GM18502 (cell line): ENCODE measurements around the gene MAPK1IP1L.

Experiments
- ATAC-seq: cut with Tn5 transposase; IDR thresholded peaks from one replicate; pipeline ENCODE4 v1.9.1; 2021; ENCODE audit warnings: mild to moderate bottlenecking; ENCODE audit not compliant: unreplicated experiment, poor library complexity

The MAPK1IP1L gene

GRCh38 chr14:55092341-55092740, 40.9 kb downstream of the MAPK1IP1L start:
- no peak for ATAC-seq

GRCh38 chr14:55094292-55095157, 43.1 kb downstream of the MAPK1IP1L start:
- ATAC-seq: no peak

DNA sequence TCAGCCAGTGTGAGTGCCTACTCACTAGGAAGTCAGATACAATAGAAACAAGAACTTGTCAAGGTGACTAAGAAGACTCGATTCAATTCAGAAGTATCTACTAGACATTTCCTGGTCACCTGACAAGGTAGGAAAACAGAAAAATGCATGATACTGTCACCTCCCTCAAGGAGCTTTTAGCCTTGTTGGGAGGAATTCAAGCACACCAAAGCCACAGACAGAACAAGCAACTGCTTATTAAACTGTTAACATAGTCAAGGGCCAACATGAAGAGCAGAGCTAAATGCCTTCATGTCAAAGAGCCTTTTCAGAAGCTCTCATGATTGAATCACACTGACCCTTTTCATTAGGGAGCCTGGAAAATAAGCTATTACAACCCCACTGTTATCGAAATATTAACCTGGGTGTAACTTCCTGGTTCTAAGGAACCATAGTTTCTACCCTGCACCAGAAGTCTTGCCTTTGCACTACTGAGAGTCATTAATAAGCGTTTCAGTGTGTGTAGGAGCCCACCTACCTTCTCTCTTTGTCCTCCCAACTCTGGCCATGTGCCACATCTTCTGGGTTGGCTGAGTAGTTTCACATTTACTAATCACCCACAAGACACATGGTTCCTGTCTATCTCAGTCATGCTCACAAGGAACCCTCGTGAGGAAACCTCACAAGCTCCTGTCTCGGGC, 46.6 kb downstream of the MAPK1IP1L start:
- ATAC-seq: peak; percentile 70

DNA sequence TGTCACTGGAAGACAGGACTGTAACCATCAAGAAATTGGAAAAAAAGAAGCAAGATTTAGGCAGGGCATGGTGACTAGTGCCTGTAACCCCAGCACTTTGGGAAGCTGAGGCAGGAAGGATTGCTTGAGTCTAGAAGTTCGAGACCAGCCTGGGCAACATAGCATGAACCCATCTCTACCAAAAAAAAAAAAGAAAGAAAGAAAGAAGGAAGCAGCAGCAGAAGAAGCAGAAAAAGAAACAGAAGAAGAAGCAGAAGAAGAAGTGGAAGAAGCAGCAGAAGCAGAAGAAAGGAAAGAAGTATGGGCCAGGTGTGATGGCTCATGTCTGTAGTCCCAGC, 47.1 kb downstream of the MAPK1IP1L start:
- ATAC-seq: no peak

GRCh38 chr14:55099756-55100155, 48.3 kb downstream of the MAPK1IP1L start:
- no peak for ATAC-seq

DNA sequence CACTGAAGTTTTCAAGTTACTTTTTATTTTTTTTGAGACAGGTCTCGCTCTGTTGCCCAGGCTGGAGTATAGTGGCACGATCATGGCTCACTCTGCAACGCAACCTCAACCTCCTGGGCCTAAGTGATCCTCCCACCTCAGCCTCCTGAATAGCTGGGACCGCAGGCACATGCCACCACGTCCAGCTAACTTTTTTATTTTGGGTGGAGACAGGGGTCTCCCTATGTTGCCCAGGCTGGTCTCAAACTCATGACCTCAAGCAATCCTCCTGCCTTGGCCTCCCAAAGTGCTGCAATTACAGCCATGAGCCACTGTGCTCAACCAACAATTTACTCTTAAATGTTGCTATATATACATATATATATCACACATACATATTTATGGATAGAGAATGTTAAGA, 50.3 kb downstream of the MAPK1IP1L start:
- no peak for ATAC-seq

DNA sequence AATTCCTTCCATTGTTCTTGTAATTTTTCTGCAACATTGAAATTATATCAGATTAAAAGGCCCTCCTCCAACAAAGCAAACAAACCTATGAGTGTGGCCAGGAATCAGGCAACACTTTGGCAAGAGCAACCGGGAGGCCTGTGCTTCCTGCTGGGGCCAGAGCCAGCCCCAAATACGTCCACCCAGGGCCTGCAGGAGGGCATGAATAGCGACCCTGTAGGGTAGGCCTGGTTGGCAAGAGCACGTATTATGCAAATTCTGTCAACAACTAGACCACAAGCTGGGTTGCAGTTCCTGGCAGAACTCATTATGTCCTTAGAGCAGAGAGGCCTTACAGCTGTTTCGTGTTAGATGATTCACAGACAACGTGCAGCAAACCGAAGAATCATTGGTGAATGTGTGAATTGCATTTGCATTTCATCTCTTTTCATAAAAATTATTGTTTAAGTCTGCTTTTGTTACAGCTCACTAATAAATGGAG, 50.7 kb downstream of the MAPK1IP1L start:
- ATAC-seq: peak; percentile 70

DNA sequence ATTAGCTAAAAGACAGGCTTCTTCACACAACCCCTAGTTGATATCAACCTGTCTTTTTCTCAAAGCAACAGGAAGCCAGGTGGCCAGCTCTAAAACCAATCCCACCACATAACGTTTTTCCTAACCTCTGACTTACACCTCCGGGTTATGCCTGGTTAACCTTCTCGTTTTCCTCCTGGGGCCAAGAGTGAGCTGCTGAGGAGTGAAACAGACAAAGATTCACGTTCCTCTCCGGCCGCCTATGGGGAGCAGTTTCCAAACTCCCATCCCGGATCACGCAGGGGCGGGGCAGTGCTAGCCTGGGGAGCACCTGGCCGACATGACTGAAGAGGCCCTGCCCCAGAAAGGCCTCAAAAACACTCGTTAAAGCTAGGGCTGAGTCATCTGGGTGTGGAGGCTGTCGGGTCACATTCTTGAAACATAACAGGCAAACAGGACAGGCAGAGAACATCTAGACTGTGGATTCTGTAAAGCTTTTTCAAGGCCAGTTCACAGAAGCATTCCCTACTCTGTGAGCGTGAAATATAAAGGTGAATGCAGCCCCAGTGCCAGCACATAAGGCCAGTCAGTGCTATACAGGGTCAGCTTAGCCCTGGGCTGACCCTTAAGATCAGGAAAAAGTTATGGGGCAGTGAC, 51.7 kb downstream of the MAPK1IP1L start:
- ATAC-seq: peak; percentile 50

- ATAC-seq: no peak
These were observed 52.8 kb downstream of the MAPK1IP1L start for GRCh38 chr14:55103971-55104954.

- no peak for ATAC-seq
These were observed 54.5 kb downstream of the MAPK1IP1L start for GRCh38 chr14:55105991-55106390.

GRCh38 chr14:55107766-55108554, 56.5 kb downstream of the MAPK1IP1L start:
- peak; percentile 68 for ATAC-seq

DNA sequence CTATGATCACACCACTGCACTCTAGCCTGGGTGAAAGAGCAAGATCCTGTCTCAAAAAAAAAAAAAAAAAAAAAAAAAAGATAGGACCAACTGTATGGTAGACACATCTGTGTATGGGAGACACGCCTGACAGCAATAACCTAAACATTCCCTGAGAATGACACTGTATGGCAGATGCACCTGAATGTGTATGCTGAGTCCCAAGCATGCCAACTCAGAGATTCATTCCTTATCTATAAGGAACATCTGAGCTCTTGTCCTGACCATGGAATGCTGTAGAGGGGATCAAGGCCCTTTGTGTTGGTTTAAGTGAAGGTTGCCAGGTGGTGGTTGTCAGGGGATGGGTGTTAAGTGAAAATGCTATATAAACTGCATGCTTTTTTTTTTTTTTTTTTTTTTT, 58.4 kb downstream of the MAPK1IP1L start:
- ATAC-seq: no peak

DNA sequence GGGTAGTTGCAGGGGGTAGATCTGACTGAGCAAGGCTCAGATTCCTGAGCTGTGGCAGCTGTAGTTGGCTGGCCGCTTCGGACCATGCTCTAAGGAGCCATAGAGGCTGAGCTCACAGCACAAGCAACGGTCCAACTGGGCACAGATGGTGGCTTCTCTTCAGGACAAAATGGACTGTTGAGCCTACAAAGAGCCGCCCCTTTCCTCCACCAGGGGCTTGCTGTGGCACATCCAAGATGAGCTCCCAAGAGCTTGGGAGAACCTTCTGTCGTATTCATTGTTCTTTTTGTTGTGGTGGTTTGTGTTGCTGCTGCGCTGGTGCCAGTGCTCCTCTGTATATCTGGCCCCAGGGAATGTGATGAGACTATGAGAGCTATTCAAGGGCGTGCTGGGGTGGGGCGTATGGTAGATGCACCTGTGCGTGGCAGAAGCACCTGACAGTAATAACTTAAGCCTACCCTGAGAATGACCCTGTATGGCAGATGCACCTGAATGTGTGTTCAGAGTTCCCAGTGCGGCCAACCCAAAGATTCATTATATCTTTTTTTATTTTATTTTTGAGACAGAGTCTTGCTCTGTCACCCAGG, 59.8 kb downstream of the MAPK1IP1L start:
- no peak for ATAC-seq

GRCh38 chr14:55114720-55115119, 63.3 kb downstream of the MAPK1IP1L start:
- no peak for ATAC-seq

DNA sequence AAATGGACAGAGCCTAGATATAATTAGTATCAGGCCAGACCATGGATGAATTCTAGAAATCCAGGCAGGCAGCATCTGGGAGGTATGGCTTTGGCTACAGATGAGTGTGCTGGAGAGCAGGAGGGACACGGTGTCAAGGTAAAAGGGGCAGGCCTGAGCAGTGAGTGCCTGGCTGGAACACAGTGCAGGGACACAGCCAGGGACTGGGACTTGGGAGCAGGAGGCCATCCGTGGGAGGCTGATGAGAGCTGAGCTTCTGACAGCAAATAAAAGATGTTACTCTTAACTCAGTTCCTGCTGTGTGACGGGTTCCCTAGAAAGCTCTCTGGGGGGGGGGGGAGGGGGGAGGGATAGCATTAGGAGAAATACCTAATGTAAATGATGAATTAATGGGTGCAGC, 64.0 kb downstream of the MAPK1IP1L start:
- ATAC-seq: no peak

DNA sequence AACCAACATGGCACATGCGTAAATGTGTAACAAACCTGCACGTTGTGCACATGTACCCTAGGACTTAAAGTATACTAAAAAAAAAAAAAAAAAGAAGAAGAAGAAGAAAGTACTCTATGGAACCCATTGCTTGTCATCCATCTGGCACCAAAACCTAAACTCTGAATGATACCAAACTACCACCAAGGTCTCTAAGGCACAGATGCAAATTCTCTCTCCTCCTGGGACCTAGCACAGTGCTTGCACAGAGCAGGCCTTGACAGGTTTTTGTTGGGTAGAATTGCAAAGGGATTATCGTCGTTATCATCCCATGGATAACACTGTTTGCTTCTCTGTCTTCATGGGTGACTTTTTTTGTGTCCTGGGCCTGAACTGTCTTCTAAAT, 64.4 kb downstream of the MAPK1IP1L start:
- ATAC-seq: no peak

- ATAC-seq: no peak
These were observed 65.0 kb downstream of the MAPK1IP1L start for GRCh38 chr14:55116246-55117030.

DNA sequence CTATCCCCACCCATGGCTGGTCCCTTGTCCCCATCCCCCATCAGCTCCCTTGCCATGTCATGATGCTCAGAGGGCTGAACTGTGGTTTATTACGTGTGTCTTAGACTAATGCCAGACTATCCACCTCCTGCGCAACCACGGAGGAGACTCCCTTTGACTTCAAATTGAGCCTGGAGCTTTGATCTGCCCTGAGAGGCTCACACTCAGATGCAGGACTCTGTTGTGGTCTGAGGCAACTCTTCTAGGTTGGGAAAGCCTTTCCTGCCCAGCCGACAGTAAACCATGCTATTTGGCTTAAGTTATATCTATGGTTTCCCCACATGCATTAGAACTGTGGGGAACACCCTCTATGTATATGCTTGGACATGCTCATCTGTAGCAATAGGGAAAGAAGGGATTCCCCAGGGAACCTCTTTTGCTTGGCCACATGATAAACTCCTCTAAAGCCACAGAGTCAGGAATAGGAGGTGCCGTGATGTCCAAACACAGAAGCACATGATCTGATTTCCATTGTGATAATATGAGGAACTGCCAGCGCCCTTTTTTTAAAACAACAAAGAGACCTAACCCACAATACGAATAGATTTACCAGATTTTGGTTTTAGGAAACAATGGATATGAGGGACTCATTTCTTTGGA, 66.5 kb downstream of the MAPK1IP1L start:
- ATAC-seq: no peak
